ENCODE data around the gene BRD1. TPM values are rescaled to one million over a fixed set of nuclear protein-coding genes. Genes with fewer than 3 reads are reported as not detected.

BRD1 gene
- total RNA-seq, 1 experiment from 2014 or later: 51.2 TPM

GRCh38 chr22:49795521-49795920 lies 32.2 kb downstream of the BRD1 start:
- H3K4me3 ChIP-seq (ENCODE audit: low read depth, low read length, poor library complexity, severe bottlenecking): no peak overlapping the region
- peaks cover 81% of the 10 kb centered on the region for H3K36me3 ChIP-seq (ENCODE audit: insufficient read depth, low read length, poor library complexity, severe bottlenecking)
- H3K9me3 ChIP-seq (ENCODE audit: low read depth, low read length, poor library complexity, severe bottlenecking): no peaks in the 10 kb centered on the region
- no peaks in the 10 kb centered on the region for H3K4me1 ChIP-seq (ENCODE audit: insufficient read depth, low read length, poor library complexity, severe bottlenecking)
- H3K27me3 ChIP-seq (replicated peaks; ENCODE audit: insufficient read depth, low read depth, low read length, poor library complexity): no peaks in the 10 kb centered on the region
- ChIA-PET POLR2A (ENCODE audit: low non-redundant PET) (no interaction called here), CTCF (no interaction called here)
- no TSS peak for BruUV-seq (replicated peaks)
- intact Hi-C loops (cut with micrococcal nuclease; ENCODE audit: unreplicated experiment): no loop called here
- H3K27ac ChIP-seq (ENCODE audit: low read depth, low read length, poor library complexity, severe bottlenecking): no peak overlapping the region
- TF ChIP-seq EZH2 (IDR thresholded peaks at IDR 0.05; ENCODE audit: borderline replicate concordance, low read depth, low read length, poor library complexity, severe bottlenecking) (no peak), CTCF (conservative IDR thresholded peaks at IDR 0.05; ENCODE audit: low read depth, low read length) (no peak)
- DNase-seq (ENCODE audit: low spot score): no peak

DNA sequence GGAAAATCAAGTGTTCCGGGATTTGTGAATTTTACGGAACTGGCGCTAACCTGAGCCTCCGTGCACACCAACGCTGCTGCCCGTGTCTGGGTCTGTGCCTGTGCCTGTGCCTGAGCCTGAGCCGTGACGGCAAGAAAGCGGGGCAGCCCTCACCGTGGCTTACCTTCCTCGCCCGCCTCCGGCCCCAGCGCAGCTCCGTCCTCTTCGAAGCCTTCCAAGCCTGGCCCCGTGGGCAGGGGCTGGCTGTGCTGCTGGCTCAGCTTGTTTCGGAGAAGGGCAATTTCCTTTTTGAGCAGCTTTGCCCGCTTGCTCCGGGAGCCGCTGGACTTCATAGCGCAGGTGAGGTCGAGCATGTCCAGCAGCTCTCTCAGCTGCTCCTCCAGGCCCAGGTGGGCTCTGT lies 33.8 kb downstream of the BRD1 start:
- no peak overlapping the region for H3K27ac ChIP-seq (ENCODE audit: low read depth, low read length, poor library complexity, severe bottlenecking)
- TF ChIP-seq CTCF (conservative IDR thresholded peaks at IDR 0.05; ENCODE audit: low read depth, low read length) (no peak), EZH2 (IDR thresholded peaks at IDR 0.05; ENCODE audit: borderline replicate concordance, low read depth, low read length, poor library complexity, severe bottlenecking) (no peak)
- no peak for DNase-seq (ENCODE audit: low spot score)

DNA sequence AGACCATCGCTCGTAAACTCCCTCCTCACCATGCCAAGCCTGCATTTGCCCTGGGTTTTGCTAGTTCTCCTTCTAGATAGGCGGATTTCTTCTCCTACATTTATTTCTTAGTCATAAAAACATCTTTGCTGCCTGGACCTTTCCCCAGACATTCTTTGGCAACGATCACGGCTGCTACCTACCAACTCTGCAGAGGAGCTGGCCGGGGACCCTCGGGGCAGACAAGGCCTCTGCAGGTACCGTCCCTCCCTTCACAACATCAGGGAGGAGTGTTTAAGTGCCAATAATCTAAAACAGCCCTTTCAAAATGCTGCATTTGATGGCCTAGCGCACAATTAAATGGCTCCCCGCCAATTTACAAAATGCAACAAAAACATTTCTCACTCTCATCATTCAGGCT lies 34.4 kb downstream of the BRD1 start:
- TF ChIP-seq CTCF (conservative IDR thresholded peaks at IDR 0.05; ENCODE audit: low read depth, low read length): no peak
- no peak for TF ChIP-seq EZH2 (IDR thresholded peaks at IDR 0.05; ENCODE audit: borderline replicate concordance, low read depth, low read length, poor library complexity, severe bottlenecking)
- H3K4me1 ChIP-seq (ENCODE audit: insufficient read depth, low read length, poor library complexity, severe bottlenecking): peaks cover 19% of the 10 kb centered on the region
- H3K4me3 ChIP-seq (ENCODE audit: low read depth, low read length, poor library complexity, severe bottlenecking): no peak overlapping the region
- POLR2A ChIA-PET (ENCODE audit: low non-redundant PET): no interaction called here
- CTCF ChIA-PET: no interaction called here
- DNase-seq (ENCODE audit: low spot score): no peak
- no peak overlapping the region for H3K27ac ChIP-seq (ENCODE audit: low read depth, low read length, poor library complexity, severe bottlenecking)
- H3K27me3 ChIP-seq (replicated peaks; ENCODE audit: insufficient read depth, low read depth, low read length, poor library complexity): no peaks in the 10 kb centered on the region
- H3K36me3 ChIP-seq (ENCODE audit: insufficient read depth, low read length, poor library complexity, severe bottlenecking): peaks cover 84% of the 10 kb centered on the region
- no TSS peak for BruUV-seq (replicated peaks)
- intact Hi-C loops (cut with micrococcal nuclease; ENCODE audit: unreplicated experiment): no loop called here
- H3K9me3 ChIP-seq (ENCODE audit: low read depth, low read length, poor library complexity, severe bottlenecking): no peaks in the 10 kb centered on the region

More for the DNA sequence above, 33.8 kb downstream of the BRD1 start:
- peaks cover 90% of the 10 kb centered on the region for H3K36me3 ChIP-seq (ENCODE audit: insufficient read depth, low read length, poor library complexity, severe bottlenecking)
- no peaks in the 10 kb centered on the region for H3K27me3 ChIP-seq (replicated peaks; ENCODE audit: insufficient read depth, low read depth, low read length, poor library complexity)
- no peak overlapping the region for H3K4me3 ChIP-seq (ENCODE audit: low read depth, low read length, poor library complexity, severe bottlenecking)
- intact Hi-C loops (cut with micrococcal nuclease; ENCODE audit: unreplicated experiment): no loop called here
- POLR2A ChIA-PET (ENCODE audit: low non-redundant PET): no interaction called here
- no peaks in the 10 kb centered on the region for H3K9me3 ChIP-seq (ENCODE audit: low read depth, low read length, poor library complexity, severe bottlenecking)
- no TSS peak for BruUV-seq (replicated peaks)
- CTCF ChIA-PET: no interaction called here
- H3K4me1 ChIP-seq (ENCODE audit: insufficient read depth, low read length, poor library complexity, severe bottlenecking): peaks cover 13% of the 10 kb centered on the region

Data from A673 (cell line).